Mononuclear cell (primary cell): ENCODE results near the gene SLC2A2. TPM values are rescaled to one million over a fixed set of nuclear protein-coding genes. Genes with fewer than 3 reads are reported as not detected.

ENCODE experiments used
- H3K27me3 ChIP-seq: 2 replicates; pipeline ENCODE4 v1.6.0; 2011; ENCODE audit warnings: low read length, control low read depth; ENCODE audit not compliant: insufficient read depth
- H3K4me1 ChIP-seq: 2 replicates; pipeline ENCODE4 v1.5.1; 2011; ENCODE audit warnings: mild to moderate bottlenecking, low read length, control low read depth; ENCODE audit not compliant: insufficient read depth
- H3K4me3 ChIP-seq: 2 replicates; pipeline ENCODE4 v1.5.1; 2011; ENCODE audit warnings: mild to moderate bottlenecking, low read length, moderate library complexity
- H3K9me3 ChIP-seq: 2 replicates; pipeline ENCODE4 v1.5.1; 2011; ENCODE audit warnings: low read depth, mild to moderate bottlenecking, control low read depth, low read length
- total RNA-seq: library from RNA; depleted of rRNA; stranded (reverse); fragments of >200 nt; gene quantifications from one replicate; pipeline ENCODE4 v1.2.3, GENCODE V29; 2012

The SLC2A2 gene
- total RNA-seq, 1 donor = not detected

DNA sequence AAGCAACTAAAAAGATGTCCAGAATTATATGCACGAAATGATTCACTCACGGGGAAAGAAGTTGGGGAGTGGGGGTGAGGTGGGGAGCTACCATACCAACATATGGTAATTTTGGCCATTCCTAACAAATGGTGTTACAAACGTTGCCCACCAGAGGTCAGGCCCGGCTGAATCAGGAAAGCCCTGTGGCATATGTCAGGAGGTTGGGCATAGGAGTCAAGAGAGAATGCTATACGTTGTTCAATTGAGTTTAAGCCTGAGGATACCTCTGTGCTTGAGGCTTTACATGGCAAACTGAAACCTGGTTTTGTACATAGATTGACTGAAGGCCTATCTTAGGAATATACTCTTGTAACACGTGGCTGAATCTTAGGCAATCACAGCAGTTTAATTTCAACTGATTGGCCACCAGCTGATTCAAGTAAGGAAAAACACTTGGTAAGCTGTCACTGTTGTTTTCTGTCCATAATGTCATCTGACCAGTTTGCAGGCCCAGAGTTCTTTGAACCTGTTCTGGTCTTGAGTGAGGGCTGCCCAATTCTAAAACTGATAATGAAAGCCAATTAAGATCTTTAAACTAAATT is 23.4 kb upstream of the SLC2A2 start:
- no peaks in the 10 kb centered on the region for H3K27me3 ChIP-seq
- H3K4me3 ChIP-seq = no peak overlapping the region
- H3K9me3 ChIP-seq = no peaks in the 10 kb centered on the region
- no peaks in the 10 kb centered on the region for H3K4me1 ChIP-seq

DNA sequence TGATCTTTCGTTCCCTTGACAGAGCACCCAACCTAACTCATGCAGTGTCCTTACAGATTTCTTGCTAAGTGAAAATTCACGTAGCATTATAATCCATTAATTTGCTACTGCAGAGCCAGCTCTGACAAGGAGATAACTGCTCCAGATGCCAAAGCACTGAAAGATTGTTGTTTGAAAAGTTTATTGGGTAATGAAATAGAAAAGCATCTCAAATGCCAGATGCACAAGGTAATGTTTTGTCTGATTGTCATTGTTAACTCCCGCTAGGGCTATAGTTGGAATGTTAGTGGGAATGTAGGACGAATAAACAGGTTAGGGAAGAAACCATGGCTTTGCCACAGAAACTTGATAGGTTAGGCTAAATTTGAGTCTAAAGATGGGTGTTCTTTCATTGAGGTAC is 20.2 kb upstream of the SLC2A2 start:
- no peaks in the 10 kb centered on the region for H3K4me1 ChIP-seq
- no peak overlapping the region for H3K4me3 ChIP-seq
- no peaks in the 10 kb centered on the region for H3K27me3 ChIP-seq
- H3K9me3 ChIP-seq = no peaks in the 10 kb centered on the region

DNA sequence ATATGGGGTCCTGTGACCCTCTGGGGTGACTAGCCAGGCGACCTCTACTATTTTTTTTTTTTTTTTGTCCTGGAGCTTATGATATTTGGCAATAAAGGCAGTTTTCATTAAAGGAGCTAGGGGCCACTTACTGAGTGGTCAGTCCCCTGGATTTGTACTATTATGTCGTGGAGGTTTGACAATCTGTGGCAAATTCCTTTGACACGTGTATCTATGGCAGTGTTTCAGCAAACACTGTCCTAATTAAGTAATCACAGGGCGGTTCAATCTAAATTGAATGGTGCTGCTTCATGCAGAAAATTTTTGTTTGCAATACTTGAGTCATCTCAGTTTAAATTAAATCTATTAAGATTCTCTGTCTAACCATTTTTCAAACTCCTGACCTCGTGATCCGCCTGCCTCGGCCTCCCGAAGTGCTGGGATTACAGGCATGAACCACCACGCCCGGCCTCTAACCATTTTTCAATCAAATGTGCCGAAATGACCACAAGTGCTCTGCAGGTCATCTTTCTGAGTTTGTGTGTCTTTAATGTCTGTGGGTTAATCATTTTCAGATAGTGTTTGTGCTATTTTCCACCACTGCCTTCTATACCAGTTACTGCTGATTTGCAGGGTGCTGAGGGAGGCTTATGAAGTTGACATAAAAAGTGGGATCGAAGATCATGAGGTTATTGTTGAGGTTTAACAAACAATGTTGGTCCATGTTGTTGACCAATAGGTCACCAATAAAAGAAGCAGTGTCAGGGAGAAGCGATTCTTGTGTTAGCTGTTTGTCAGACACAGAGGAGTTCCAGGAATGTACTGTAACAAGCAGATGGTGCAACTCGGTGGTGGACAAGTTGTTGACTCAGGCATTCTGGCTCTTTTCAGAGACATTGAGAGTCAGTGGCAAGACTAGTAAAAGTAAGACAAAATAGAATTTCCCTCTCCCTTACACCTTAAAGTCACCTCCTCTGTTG is 18.6 kb upstream of the SLC2A2 start:
- Histone ChIP-seq H3K4me3 (no peak overlapping the region), H3K4me1 (no peaks in the 10 kb centered on the region), H3K9me3 (no peaks in the 10 kb centered on the region), H3K27me3 (no peaks in the 10 kb centered on the region)

DNA sequence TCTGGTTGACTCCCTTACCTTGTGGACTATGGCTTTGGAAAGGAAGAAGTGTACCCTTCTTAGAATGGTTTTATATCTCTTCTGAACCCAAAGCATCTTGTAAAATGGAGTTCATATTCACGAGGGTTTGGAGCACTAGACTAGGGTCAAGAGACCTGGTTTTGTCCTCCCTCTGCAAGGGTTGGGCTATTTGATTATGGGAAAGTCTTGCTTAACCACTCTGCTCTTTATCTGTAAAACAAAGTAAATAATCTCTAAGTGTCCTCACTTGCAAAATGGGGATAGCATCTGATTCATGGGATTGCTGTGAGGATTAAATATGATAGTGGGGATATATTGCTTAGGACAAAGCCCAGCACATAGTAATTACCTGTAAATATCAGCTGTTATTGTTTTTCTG is 17.9 kb upstream of the SLC2A2 start:
- H3K4me1 ChIP-seq = no peaks in the 10 kb centered on the region
- no peaks in the 10 kb centered on the region for H3K9me3 ChIP-seq
- H3K4me3 ChIP-seq = no peak overlapping the region
- no peaks in the 10 kb centered on the region for H3K27me3 ChIP-seq

DNA sequence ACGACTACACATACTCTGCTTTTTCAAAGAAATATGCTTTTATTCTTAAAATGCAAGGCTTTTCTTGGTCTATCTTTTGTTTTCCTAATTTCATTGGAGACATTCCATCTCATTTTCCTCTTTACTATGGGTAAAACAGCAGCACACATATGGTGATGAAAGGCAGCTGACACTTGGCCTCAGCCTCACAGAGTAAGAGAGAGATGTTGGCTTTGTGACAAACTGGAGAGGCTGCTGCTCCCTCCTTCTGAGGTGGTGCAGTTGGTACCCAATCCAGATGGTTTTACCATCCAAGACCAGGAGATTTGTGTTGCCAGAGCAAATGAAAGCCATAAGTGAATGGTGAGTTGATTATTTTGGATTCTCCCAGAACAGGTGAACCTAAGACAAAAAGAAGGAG is 13.2 kb upstream of the SLC2A2 start:
- H3K4me3 ChIP-seq = no peak overlapping the region
- H3K27me3 ChIP-seq = peaks cover 7% of the 10 kb centered on the region
- no peaks in the 10 kb centered on the region for H3K4me1 ChIP-seq
- H3K9me3 ChIP-seq = no peaks in the 10 kb centered on the region

DNA sequence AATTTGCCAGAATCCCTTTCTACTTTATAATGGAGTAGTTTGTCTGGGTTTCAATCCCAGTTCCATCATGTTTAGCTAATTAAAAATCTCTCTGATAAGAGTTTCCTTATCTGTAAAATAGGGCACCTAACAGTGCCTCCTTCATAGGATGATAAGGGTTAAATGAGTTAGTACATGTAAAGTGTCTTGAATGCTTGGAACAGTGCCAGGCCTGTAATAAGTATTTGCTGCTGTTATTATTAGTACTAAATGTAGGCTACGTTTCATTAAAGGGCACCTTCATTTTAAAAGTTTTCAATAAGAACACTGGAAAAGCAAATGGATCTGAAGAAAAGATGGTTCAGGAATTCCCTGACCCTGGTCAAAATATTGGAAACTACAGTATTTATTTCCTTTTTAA is 11.8 kb upstream of the SLC2A2 start:
- no peaks in the 10 kb centered on the region for H3K9me3 ChIP-seq
- H3K4me1 ChIP-seq = no peaks in the 10 kb centered on the region
- no peak overlapping the region for H3K4me3 ChIP-seq
- peaks cover 12% of the 10 kb centered on the region for H3K27me3 ChIP-seq

DNA sequence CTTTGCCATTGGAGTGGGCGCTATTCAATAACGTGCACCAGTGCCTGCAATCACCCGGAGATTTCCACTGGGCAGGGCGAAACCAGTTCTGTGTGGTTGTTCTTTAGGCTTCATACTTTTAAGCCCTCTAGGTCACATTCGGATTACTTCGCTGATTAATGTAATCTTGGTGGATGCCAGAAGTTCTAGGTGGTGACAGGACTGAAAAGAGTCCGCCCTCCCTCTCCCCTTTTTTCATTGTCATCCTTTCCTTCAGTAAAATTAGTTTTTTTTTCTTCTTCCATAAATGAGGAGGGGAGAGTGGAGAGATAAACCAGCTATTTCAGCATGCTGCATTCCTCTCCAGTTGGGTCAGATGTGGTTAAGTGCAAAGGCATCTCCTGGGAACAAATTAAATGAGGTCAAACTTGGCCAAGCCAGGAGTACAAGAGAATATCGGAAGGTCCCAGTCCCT is 2.3 kb upstream of the SLC2A2 start:
- H3K9me3 ChIP-seq = no peaks in the 10 kb centered on the region
- peaks cover 33% of the 10 kb centered on the region for H3K27me3 ChIP-seq
- no peak overlapping the region for H3K4me3 ChIP-seq
- H3K4me1 ChIP-seq = peaks cover 11% of the 10 kb centered on the region

DNA sequence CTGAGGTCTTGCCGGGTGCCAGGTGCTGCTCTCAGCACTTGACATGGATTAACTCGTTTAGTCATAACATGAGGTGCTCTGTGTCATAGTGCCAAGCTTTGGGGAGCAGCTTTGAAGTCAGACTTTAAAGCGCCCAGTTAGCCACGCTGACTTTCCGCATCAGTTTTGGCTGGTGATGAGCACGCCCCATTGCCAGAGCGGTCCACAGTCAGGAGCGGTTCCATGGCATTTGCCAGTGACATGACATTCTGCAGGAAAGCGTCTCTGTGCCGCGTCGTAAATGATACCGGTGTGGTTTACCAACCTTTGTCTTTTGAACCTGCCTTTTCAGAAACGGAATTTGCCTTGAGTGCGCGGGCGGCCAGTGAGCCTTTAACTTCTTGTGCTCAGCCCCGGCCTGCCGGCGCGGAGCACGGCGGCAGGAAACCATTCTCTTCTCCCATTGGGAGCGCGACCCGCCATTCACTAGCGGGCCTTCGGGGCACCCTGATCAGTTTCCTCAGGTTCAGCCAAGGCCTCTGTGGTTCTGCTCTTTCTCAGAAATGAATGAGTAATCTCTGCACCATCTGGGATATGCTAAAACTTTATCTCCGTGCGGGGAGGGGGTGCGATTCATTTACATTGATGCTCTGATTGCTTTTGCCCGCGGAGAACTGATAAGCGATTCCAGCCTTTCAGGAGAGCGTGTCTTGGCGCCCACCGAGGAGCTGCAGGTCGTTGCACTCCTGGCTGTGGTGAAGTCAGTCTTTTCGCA is 1.7 kb upstream of the SLC2A2 start:
- no peaks in the 10 kb centered on the region for H3K9me3 ChIP-seq
- no peak overlapping the region for H3K4me3 ChIP-seq
- peaks cover 33% of the 10 kb centered on the region for H3K27me3 ChIP-seq
- H3K4me1 ChIP-seq = peaks cover 11% of the 10 kb centered on the region

DNA sequence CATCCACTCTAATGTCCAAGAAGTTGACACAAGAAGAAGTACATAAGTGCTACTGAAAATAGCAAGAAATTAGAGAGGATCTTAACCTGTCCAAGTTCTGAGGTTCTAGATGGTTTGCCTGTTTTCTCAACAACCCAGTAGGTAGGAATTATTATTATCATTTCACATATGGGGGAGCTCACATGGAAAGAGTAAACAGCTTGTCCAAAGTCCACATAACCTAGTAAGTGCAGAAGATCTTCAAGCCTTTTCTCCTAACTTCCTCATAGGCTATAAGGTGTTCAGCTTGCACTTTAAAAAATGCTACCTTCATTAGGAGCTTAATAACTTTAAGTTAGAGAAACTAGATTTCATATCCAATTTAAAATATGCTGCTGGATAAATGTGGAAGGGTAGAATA is 3.0 kb downstream of the SLC2A2 start:
- Histone ChIP-seq H3K27me3 (peaks cover 21% of the 10 kb centered on the region), H3K4me1 (peaks cover 6% of the 10 kb centered on the region), H3K4me3 (no peak overlapping the region), H3K9me3 (no peaks in the 10 kb centered on the region)

DNA sequence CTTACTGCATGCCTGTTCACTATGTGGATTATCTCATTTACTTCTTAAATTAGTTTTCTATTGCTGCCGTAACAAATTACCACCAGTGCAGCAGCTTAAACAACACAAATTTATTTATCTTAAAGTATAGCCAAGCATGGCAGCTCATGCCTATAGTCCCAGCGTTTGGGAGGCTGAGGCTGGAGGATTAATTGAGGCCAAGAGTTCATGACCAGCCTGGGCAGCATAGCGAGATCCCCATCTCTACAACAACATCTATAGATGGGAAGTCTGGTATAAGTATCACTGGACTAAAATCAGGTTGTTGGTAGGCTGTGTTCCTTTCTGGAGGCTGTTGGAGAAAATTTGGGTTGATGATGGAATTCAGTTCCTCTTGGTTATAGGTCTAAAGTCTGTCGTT is 5.1 kb downstream of the SLC2A2 start:
- H3K9me3 ChIP-seq = no peaks in the 10 kb centered on the region
- H3K4me1 ChIP-seq = no peaks in the 10 kb centered on the region
- no peak overlapping the region for H3K4me3 ChIP-seq
- H3K27me3 ChIP-seq = peaks cover 2% of the 10 kb centered on the region

DNA sequence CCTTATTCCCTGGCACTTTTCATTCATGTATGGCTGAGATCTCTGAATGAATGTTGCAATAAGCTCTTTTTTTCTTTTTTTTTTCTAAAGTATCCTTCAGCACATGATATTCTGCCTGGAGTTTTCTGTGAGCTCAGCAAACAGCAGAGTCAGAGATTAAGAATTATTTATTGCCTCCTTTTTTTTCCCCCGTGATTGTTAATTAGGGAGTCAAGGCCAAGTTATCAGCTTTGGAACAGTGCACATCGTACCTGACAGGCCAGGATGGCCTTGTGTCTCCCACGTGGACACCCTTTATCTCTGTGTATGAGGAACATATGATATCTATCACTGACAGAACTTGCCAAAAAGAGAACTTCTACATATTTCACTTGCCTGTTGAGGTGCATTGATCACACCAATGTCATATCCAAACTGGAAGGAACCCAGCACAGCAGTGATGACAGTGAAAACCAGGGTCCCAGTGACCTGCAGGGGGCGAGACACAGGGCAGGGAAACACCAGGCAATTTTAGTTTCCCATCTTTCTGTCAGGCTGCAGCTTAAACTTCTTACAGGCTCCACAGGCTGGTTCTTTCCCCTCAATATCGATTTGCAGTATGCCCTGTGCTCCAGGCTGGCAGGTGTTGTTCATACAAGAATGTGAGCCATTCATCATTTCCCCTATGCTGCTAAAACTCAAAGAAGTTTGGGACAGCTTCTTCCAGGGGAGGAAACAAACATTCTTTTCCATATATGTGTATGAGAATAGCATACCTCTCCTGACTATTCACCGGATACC is 8.2 kb downstream of the SLC2A2 start:
- no peaks in the 10 kb centered on the region for H3K9me3 ChIP-seq
- H3K4me3 ChIP-seq = no peak overlapping the region
- no peaks in the 10 kb centered on the region for H3K4me1 ChIP-seq
- H3K27me3 ChIP-seq = peaks cover 2% of the 10 kb centered on the region

DNA sequence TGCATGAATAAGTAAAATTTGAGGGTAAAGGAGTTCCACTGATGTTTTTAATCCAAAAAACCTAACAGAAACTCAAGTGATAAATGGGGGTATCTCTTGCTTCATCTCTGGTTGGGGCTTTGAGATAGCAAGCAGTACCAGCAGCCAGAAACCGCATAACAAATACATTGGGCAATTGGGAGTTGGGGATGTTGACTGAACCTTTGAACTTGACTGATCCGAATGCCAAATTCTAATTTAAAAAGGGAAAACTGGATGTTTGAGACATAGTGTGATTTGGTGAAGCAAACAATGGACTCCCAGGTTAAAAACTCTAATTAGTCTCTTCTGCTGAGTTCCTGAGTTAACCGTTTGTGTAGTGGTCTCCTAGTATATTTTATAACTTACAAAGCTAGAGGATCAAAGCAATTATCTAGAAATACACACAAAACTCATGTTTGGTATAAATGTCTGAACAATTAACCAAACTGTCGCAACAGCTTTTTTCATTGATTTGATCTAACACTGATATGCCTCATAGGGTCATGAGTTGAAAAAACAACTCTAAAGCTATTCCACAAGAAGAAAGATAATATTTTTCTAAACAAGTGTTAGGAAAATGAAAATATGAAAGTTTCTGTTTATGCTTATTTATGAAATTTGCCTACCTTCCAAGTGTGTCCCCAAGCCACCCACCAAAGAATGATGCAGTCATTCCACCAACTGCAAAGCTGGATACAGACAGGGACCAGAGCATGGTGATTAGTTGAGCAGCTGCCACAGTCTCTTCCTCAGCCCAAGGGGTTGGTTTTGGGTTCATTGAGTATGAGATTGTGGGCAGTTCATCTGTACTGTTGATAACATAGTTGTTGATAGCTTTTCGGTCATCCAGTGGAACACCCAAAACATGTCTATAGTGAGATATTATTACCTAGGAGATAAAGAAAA is 12.4 kb downstream of the SLC2A2 start:
- H3K4me3 ChIP-seq = no peak overlapping the region
- no peaks in the 10 kb centered on the region for H3K9me3 ChIP-seq
- no peaks in the 10 kb centered on the region for H3K4me1 ChIP-seq
- peaks cover 2% of the 10 kb centered on the region for H3K27me3 ChIP-seq

DNA sequence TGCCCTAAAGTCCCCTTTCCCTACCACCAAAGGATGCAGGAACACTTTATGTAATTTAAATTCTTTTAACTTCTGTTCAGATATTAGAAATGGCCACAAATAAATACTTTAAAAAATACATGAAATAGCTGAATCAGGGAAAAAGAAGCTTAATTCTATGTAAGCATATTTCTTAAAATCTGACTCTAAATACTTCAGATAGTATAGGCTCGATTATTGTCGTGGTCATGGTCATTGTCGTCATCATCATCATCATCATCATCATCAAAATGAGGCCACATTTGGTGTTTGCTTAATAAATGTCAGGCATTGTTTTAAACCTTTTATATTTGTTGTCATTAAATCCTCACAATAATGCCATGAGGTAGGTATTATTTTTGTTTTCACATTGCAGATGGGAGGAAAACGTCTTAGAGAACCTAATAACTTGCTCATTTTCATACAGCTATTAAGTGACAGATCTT is 14.6 kb downstream of the SLC2A2 start:
- H3K9me3 ChIP-seq = no peaks in the 10 kb centered on the region
- H3K4me3 ChIP-seq = no peak overlapping the region
- H3K4me1 ChIP-seq = no peaks in the 10 kb centered on the region
- peaks cover 3% of the 10 kb centered on the region for H3K27me3 ChIP-seq
